PC-9 (cell line): ENCODE results near the gene TSPAN17. TPM values are rescaled to one million over a fixed set of nuclear protein-coding genes. Genes with fewer than 3 reads are reported as not detected.

Source experiments
- BruUV-seq: library from RNA; stranded (reverse); fragments of 400-500 nt; replicated peaks from 2 replicates; lab custom pipeline; 2021; lab: Mats Ljungman, UMichigan
- CTCF ChIA-PET: fragments of 300-600 bp; sonication (Branson Sonifier 250); formaldehyde crosslinking; loops from one replicate; lab custom pipeline; 2022; ENCODE audit warnings: antibody characterized with exemption; lab: Charles Lee
- POLR2A ChIA-PET: fragments of 300-600 bp; sonication (Branson Sonifier 250); formaldehyde crosslinking; loops from one replicate; lab custom pipeline; 2022; ENCODE audit warnings: antibody characterized with exemption; ENCODE audit not compliant: unreplicated experiment; lab: Charles Lee
- DNase-seq, 2 experiments: peaks; one replicate each; pipeline versions ENCODE4 v3.0.0 to v3.0.0-alpha.2; 2015 to 2022; ENCODE audit warnings: mixed read lengths in 1 of 2
- H2AFZ ChIP-seq: fragments of 200-600 bp; sonication (generic); 2 replicates; pipeline ENCODE4 v1.8.1; 2017; ENCODE audit warnings: antibody characterized with exemption
- H3F3A ChIP-seq: fragments of 200-600 bp; sonication (generic); 2 replicates; pipeline ENCODE4 v1.8.1; 2017; ENCODE audit warnings: antibody characterized with exemption, mild to moderate bottlenecking, low read depth; ENCODE audit not compliant: insufficient read depth
- H3K27ac ChIP-seq: fragments of 200-600 bp; sonication (generic); 2 replicates; pipeline ENCODE4 v1.6.1; 2016; ENCODE audit warnings: mixed run types
- H3K27me3 ChIP-seq: fragments of 200-600 bp; sonication (generic); 2 replicates; pipeline ENCODE4 v1.6.1; 2016; ENCODE audit warnings: low read depth, mixed run types; ENCODE audit not compliant: insufficient read depth
- H3K36me3 ChIP-seq: fragments of 200-600 bp; sonication (generic); 2 replicates; pipeline ENCODE4 v1.6.1; 2016; ENCODE audit warnings: low read depth, mixed run types
- H3K4me1 ChIP-seq: fragments of 200-600 bp; sonication (generic); replicated peaks from 2 replicates; pipeline ENCODE4 v1.6.1; 2016; ENCODE audit warnings: mixed run types; ENCODE audit not compliant: insufficient read depth
- H3K4me2 ChIP-seq: fragments of 200-600 bp; sonication (generic); 2 replicates; pipeline ENCODE4 v1.6.1; 2017; ENCODE audit warnings: mixed run types
- H3K4me3 ChIP-seq: fragments of 200-600 bp; sonication (generic); 2 replicates; pipeline ENCODE4 v1.6.1; 2016; ENCODE audit warnings: mixed run types
- H3K79me2 ChIP-seq: fragments of 200-600 bp; sonication (generic); 2 replicates; pipeline ENCODE4 v1.6.1; 2017; ENCODE audit warnings: low read depth, mixed run types
- H3K9me2 ChIP-seq: fragments of 200-600 bp; sonication (generic); 2 replicates; pipeline ENCODE4 v1.8.1; 2017; ENCODE audit warnings: mild to moderate bottlenecking; ENCODE audit not compliant: insufficient read depth
- H3K9me3 ChIP-seq: fragments of 200-600 bp; sonication (generic); 2 replicates; pipeline ENCODE4 v1.8.1; 2016; ENCODE audit warnings: low read depth; ENCODE audit not compliant: insufficient read depth
- H4K20me1 ChIP-seq: fragments of 200-600 bp; sonication (generic); 2 replicates; pipeline ENCODE4 v1.8.1; 2017; ENCODE audit not compliant: insufficient read depth
- EZH2 ChIP-seq: fragments of 200-600 bp; sonication (generic); IDR thresholded peaks from 2 replicates; pipeline ENCODE4 v1.8.0; 2017; ENCODE audit warnings: antibody characterized with exemption, low read depth
- intact Hi-C: fragments of 100-400 bp; cut with micrococcal nuclease; formaldehyde crosslinking; loops from one replicate; pipeline ENCODE4 v1.10.0; 2022; ENCODE audit not compliant: unreplicated experiment
- total RNA-seq: library from RNA; stranded (reverse); gene quantifications from 2 replicates; pipeline ENCODE4 v1.2.3, GENCODE V29; 2021
- TF ChIP-seq, protein P1 (sequence below): fragments of 200-600 bp; sonication (generic); conservative IDR thresholded peaks from 2 replicates; pipeline ENCODE4 v1.6.1; 2017; ENCODE audit warnings: mixed run types, antibody characterized with exemption, mild to moderate bottlenecking, moderate library complexity

TSPAN17 gene
- total RNA-seq, 1 experiment from 2014 or later: 81.1 TPM

GRCh38 chr5:176608142-176608705, 39.1 kb upstream of the TSPAN17 start:
- TF ChIP-seq, protein P1, sequence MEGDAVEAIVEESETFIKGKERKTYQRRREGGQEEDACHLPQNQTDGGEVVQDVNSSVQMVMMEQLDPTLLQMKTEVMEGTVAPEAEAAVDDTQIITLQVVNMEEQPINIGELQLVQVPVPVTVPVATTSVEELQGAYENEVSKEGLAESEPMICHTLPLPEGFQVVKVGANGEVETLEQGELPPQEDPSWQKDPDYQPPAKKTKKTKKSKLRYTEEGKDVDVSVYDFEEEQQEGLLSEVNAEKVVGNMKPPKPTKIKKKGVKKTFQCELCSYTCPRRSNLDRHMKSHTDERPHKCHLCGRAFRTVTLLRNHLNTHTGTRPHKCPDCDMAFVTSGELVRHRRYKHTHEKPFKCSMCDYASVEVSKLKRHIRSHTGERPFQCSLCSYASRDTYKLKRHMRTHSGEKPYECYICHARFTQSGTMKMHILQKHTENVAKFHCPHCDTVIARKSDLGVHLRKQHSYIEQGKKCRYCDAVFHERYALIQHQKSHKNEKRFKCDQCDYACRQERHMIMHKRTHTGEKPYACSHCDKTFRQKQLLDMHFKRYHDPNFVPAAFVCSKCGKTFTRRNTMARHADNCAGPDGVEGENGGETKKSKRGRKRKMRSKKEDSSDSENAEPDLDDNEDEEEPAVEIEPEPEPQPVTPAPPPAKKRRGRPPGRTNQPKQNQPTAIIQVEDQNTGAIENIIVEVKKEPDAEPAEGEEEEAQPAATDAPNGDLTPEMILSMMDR: no peak
- no peak for TF ChIP-seq EZH2
- H3K27ac ChIP-seq: no peak overlapping the region
- H2AFZ ChIP-seq: no peak overlapping the region
- H3K27me3 ChIP-seq: no peaks in the 10 kb centered on the region
- peaks cover 17% of the 10 kb centered on the region for H3F3A ChIP-seq
- no peak for DNase-seq
- H4K20me1 ChIP-seq: peaks cover 4% of the 10 kb centered on the region; the same call in 1 of the 2 replicates
- 0 out of 2 replicates have a peak, but pooled peaks cover 4% of the 10 kb centered on the region for H3K4me1 ChIP-seq
- POLR2A ChIA-PET: interaction anchor here (0.5 kb wide), 1 partner anchor 256 kb away, joined by 19 read pairs; no protein-coding TSS in a partner anchor
- CTCF ChIA-PET: no interaction called here
- no peak overlapping the region for H3K4me3 ChIP-seq
- no TSS peak for BruUV-seq
- no peaks in the 10 kb centered on the region for H3K79me2 ChIP-seq
- no peaks in the 10 kb centered on the region for H3K36me3 ChIP-seq
- no peak overlapping the region for H3K4me2 ChIP-seq
- intact Hi-C loops: no loop called here
- H3K9me3 ChIP-seq: no peaks in the 10 kb centered on the region
- no peaks in the 10 kb centered on the region for H3K9me2 ChIP-seq

GRCh38 chr5:176608937-176609723, 38.2 kb upstream of the TSPAN17 start:
- H3K9me2 ChIP-seq: no peaks in the 10 kb centered on the region
- no TSS peak for BruUV-seq
- H3K36me3 ChIP-seq: no peaks in the 10 kb centered on the region
- POLR2A ChIA-PET: no interaction called here
- H2AFZ ChIP-seq: no peak overlapping the region
- peaks cover 12% of the 10 kb centered on the region; the same call in 1 of the 2 replicates for H3K4me1 ChIP-seq
- H3K4me2 ChIP-seq: peak overlapping the region; percentile 75
- H3K9me3 ChIP-seq: no peaks in the 10 kb centered on the region
- TF ChIP-seq, protein P1: no peak
- TF ChIP-seq EZH2: no peak
- CTCF ChIA-PET: interaction anchor here (0.5 kb wide), 1 partner anchor 52 kb away, joined by 4 read pairs; no protein-coding TSS in a partner anchor
- H4K20me1 ChIP-seq: peaks cover 4% of the 10 kb centered on the region; the same call in 1 of the 2 replicates
- H3F3A ChIP-seq: peaks cover 18% of the 10 kb centered on the region
- no peaks in the 10 kb centered on the region for H3K27me3 ChIP-seq
- H3K27ac ChIP-seq: no peak overlapping the region
- no peak for DNase-seq
- H3K79me2 ChIP-seq: no peaks in the 10 kb centered on the region
- H3K4me3 ChIP-seq: peak overlapping the region; percentile 71; the same call in 1 of the 2 replicates
- intact Hi-C loops: loop anchor here (1.0 kb wide), 1 partner anchor 38 kb away; the partner anchor contains the start of gene TSPAN17

DNA sequence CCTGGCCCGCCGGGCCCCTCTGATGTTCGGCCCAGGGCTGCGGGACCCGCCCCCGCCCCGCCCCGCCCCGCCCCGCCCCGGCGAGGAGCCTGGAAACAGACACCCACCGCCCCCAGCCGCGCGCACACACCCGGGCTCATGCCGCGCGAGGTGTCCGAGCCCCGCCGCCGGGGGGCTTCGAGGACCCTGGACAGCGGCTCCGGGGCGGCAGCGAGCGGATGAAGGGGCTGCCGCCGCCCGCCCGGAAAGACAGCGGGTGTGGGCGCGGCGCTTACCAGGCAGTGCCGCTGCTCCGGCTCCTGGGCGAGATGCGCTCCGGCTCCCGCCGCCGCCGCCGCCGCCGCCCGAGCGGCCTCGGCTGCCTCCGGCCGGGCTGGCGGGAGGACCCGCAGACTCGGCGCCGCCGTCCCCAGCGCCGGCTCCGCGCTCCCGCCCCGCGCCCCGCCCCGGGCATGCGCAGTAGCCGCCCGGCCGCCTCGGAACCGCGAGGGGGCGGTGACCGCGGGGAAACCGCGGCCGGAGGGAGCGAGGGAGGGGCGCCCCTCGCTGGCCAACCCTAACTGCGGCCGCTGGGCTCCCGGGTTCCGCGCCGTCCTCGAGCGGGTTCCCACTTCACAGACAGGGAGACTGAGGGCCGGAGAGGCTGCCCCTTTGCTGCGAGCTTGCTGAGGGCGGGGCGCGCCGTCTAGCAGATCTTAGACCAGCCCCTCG, 37.4 kb upstream of the TSPAN17 start, which contains the start of gene GPRIN1:
TSS of gene GPRIN1 (minus strand) at position 433 of the 711 bp plus-strand sequence. CDS start 10,322 bp downstream, outside the sequence.
- intact Hi-C loops: loop anchor here (1.0 kb wide), 1 partner anchor 37 kb away; the partner anchor contains the start of gene TSPAN17
- ChIA-PET POLR2A (no interaction called here), CTCF (interaction anchor here (0.5 kb wide), 1 partner anchor 53 kb away, joined by 4 read pairs; no protein-coding TSS in a partner anchor)

More for the DNA sequence above, 37.4 kb upstream of the TSPAN17 start, which contains the start of gene GPRIN1:
- H3K9me3 ChIP-seq: no peaks in the 10 kb centered on the region
- H2AFZ ChIP-seq: peak within 1 kb of the TSS; percentile 82
- BruUV-seq: no TSS peak
- H3K9me2 ChIP-seq: no peaks in the 10 kb centered on the region
- H4K20me1 ChIP-seq: peaks cover 4% of the 10 kb centered on the region; the same call in 1 of the 2 replicates
- no peaks in the 10 kb centered on the region for H3K79me2 ChIP-seq
- H3K4me3 ChIP-seq: peak within 1 kb of the TSS; percentile 71
- peaks cover 18% of the 10 kb centered on the region for H3F3A ChIP-seq
- peak in 1 of 2 experiments; percentile 73 for DNase-seq
- TF ChIP-seq, protein P1: peak; percentile 39; the same call in 1 of the 2 replicates
- no peak for TF ChIP-seq EZH2
- H3K27ac ChIP-seq: no peak within 1 kb of the TSS
- H3K36me3 ChIP-seq: no peaks in the 10 kb centered on the region
- H3K4me1 ChIP-seq: peaks cover 17% of the 10 kb centered on the region; the same call in 1 of the 2 replicates
- no peaks in the 10 kb centered on the region for H3K27me3 ChIP-seq
- H3K4me2 ChIP-seq: peak within 1 kb of the TSS; percentile 78
